Liver (tissue), 3 donors: Measurements from ENCODE around the gene CDH3.

Source experiments
- JUND ChIP-seq, 2 donors: IDR thresholded peaks; 2 replicates each; pipeline ENCODE4 v1.6.1; 2016; ENCODE audit warnings: antibody characterized with exemption in 2 of 2
- TAF1 ChIP-seq: conservative IDR thresholded peaks from 2 replicates; pipeline ENCODE4 v1.6.1; 2016; ENCODE audit warnings: antibody characterized with exemption, mild to moderate bottlenecking
- YY1 ChIP-seq: IDR thresholded peaks from 2 replicates; pipeline ENCODE4 v1.6.1; 2016; ENCODE audit warnings: antibody characterized with exemption, mild to moderate bottlenecking
- TF ChIP-seq, protein P1 (sequence below): fragments of 150-350 bp; IDR thresholded peaks from 2 replicates; pipeline ENCODE4 v1.5.1; 2017; ENCODE audit warnings: improper control_type of control experiment, low read depth, low read length; ENCODE audit not compliant: missing input control
- TF ChIP-seq, protein P2 (sequence below): IDR thresholded peaks from 2 replicates; pipeline ENCODE4 v1.6.1; 2016; ENCODE audit warnings: antibody characterized with exemption, mild to moderate bottlenecking
- donor health status: healthy.
- donor health status: healthy.

DNA sequence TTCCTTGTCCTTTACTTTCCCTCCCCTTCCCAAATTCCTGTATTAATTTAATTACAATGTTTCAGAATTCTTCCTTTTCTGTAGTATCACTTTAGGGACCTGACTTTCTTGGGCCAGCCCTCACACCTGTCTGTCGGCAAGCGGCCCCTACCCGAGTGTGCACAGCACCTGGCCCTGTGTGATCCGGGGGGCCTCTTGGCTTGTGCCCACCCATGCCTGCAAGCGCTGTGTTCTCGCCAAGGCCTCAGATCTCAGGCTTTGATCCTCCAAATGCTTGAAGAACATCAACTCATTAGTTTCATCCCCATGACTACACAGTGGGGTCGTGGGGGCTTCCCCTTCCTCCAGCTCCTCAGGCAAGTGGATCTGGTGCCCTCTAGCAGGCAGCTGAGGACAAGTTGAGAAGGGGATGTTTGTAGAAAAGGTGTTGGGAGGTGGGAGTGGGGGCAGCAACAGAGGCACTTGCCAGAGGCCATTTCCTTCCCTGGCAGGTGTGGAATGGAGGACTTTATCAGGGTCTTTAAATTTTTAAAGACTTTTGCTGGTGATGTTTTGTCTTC is 15.7 kb upstream of the CDH3 start:
- TF ChIP-seq JUND (IDR thresholded peaks at IDR 0.05) (no peak), YY1 (no peak), TAF1 (no peak)
- TF ChIP-seq, protein P1, sequence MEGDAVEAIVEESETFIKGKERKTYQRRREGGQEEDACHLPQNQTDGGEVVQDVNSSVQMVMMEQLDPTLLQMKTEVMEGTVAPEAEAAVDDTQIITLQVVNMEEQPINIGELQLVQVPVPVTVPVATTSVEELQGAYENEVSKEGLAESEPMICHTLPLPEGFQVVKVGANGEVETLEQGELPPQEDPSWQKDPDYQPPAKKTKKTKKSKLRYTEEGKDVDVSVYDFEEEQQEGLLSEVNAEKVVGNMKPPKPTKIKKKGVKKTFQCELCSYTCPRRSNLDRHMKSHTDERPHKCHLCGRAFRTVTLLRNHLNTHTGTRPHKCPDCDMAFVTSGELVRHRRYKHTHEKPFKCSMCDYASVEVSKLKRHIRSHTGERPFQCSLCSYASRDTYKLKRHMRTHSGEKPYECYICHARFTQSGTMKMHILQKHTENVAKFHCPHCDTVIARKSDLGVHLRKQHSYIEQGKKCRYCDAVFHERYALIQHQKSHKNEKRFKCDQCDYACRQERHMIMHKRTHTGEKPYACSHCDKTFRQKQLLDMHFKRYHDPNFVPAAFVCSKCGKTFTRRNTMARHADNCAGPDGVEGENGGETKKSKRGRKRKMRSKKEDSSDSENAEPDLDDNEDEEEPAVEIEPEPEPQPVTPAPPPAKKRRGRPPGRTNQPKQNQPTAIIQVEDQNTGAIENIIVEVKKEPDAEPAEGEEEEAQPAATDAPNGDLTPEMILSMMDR: no peak
- TF ChIP-seq, protein P2, sequence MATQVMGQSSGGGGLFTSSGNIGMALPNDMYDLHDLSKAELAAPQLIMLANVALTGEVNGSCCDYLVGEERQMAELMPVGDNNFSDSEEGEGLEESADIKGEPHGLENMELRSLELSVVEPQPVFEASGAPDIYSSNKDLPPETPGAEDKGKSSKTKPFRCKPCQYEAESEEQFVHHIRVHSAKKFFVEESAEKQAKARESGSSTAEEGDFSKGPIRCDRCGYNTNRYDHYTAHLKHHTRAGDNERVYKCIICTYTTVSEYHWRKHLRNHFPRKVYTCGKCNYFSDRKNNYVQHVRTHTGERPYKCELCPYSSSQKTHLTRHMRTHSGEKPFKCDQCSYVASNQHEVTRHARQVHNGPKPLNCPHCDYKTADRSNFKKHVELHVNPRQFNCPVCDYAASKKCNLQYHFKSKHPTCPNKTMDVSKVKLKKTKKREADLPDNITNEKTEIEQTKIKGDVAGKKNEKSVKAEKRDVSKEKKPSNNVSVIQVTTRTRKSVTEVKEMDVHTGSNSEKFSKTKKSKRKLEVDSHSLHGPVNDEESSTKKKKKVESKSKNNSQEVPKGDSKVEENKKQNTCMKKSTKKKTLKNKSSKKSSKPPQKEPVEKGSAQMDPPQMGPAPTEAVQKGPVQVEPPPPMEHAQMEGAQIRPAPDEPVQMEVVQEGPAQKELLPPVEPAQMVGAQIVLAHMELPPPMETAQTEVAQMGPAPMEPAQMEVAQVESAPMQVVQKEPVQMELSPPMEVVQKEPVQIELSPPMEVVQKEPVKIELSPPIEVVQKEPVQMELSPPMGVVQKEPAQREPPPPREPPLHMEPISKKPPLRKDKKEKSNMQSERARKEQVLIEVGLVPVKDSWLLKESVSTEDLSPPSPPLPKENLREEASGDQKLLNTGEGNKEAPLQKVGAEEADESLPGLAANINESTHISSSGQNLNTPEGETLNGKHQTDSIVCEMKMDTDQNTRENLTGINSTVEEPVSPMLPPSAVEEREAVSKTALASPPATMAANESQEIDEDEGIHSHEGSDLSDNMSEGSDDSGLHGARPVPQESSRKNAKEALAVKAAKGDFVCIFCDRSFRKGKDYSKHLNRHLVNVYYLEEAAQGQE: no peak
